HG03521 (cell line): ENCODE measurements around the gene SIRT7.
A peak's percentile ranks its signal among the peaks of the same experiment; 100 is the strongest.

Experiments
- ATAC-seq: cut with Tn5 transposase; IDR thresholded peaks from one replicate; pipeline ENCODE4 v1.9.1; 2021; ENCODE audit warnings: mild to moderate bottlenecking, moderate library complexity; ENCODE audit not compliant: unreplicated experiment

The SIRT7 gene

DNA sequence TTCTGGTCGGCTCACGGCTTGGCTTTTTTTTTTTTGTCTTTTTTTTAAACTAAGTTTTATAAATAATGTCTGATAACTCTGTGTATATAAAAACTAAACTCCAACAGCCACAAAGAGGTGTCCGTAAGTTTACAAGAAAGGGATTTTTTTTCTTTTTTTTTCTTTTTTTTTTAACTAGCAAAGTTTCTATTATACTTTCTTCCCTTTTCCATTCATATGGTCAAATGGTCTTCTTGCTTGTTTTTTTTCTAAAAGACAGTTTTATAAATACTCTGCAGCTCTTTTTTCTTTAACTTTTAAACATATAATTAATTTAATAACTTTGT is 3.5 kb upstream of the SIRT7 start:
- no peak for ATAC-seq

DNA sequence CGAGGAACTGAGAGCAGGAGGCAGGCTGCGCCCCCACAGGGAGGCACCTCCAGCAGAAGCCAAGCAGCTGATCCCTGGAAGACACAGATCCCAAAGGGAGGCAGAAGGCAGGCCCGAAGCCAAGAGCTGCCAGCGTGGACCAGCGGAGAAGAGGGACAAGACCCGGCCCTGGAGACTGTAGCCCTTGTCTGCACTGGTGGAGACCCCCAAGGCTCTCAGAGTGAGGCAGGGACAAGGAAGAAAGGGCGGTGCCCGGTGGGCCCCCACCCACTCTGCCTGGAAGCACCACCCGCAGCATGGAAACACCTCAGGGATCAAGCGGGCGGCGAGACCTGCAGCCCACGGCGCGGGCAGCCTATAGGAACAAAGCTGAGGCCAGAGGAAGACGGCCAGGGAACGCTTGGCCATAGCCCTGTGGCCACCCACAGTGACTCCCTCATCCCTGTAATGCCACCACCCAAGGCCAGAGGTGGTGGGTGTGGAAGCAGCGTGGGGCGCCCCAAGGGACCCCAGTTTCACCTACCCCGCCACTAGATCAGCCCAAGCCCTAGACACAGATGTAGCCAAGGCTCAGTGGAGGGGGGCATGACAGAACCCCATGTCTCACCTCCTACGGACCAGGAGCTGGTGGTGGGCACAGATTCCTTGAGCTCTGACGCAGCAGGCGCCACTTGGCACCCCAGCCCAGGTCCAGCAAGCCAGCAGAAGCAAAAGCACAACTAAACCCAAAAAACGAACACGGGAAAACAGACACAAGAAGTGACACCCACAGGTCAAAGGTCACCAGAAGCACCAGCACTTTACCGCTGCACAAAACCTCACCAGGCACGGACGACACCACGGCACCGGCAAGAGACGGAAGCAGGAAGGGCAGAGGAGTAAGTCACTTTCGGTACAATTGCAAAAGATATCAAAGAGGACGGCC is 2.9 kb upstream of the SIRT7 start:
- no peak for ATAC-seq

- ATAC-seq: no peak
Observed at GRCh38 chr17:81918832-81919545, 1.0 kb upstream of the SIRT7 start.

DNA sequence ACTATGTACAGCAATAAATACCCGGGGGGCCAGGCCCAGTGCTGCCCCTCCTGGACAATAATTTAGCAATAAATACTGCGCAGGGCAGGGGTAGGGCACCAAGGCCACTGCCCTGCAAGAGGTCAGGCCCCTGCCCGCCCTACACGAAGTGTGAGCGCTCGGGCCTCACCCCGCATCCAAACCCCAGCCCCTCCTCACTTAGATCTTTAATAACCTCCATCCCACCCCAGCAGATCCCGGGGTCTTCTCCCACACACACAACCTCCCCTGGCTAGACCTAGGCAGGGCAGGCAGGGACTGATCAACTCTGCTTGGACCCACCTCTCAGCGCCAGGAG is 325 bp upstream of the SIRT7 start:
- peak; percentile 6 for ATAC-seq

DNA sequence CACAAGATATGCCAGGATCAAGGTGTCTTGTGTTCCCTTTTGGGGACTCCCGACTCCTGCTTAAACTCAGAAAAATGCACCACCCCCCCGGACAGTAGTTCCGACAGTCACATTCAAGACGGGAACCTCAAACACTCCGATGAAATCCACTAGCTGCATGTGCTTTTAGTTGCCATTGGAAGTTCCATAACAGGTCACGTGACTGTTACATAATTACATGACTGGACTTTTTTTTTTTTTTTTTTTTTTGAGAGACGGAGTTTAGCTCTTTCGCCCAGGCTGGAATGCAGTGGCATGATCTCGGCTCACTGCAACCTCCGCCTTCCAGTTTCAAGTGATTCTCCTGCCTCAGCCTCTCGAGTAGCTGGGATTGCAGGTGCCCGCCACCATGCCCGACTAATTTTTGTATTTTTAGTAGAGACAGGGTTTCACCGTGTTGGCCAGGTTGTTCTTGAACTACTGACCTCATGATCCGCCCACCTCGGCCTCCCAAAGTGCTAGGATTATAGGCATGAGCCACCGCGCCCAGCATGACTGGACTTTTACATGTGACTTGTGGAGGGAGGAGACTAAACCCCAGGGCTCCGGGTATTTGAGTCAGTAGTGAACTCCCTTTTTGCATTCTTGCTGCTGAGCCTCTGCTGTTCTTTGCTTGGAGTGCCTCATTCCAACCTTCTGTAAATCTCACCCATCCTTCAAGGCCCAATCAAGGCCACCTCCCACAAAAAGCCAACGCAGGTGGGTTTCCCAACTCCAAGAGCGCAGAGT is 1.6 kb downstream of the SIRT7 start:
- no peak for ATAC-seq

DNA sequence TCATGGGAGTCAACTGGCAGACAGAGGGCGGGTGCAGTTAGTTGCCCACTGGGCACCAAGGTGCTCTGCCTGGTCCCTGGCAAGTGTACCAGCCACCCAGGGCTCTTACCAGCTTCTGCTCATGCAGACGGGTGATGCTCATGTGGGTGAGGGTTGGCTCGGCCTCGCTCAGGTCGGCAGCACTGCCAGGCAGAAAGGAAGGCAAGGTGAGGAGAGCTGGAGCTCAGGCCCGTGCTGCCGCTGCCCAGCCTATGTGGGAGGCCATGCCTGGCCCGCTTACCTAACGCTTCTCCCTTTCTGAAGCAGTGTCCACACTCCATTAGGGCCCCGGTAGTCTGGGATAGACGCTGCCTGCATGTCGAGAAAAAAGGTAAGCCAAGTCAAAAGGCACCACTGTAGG is 2.6 kb downstream of the SIRT7 start:
- no peak for ATAC-seq

DNA sequence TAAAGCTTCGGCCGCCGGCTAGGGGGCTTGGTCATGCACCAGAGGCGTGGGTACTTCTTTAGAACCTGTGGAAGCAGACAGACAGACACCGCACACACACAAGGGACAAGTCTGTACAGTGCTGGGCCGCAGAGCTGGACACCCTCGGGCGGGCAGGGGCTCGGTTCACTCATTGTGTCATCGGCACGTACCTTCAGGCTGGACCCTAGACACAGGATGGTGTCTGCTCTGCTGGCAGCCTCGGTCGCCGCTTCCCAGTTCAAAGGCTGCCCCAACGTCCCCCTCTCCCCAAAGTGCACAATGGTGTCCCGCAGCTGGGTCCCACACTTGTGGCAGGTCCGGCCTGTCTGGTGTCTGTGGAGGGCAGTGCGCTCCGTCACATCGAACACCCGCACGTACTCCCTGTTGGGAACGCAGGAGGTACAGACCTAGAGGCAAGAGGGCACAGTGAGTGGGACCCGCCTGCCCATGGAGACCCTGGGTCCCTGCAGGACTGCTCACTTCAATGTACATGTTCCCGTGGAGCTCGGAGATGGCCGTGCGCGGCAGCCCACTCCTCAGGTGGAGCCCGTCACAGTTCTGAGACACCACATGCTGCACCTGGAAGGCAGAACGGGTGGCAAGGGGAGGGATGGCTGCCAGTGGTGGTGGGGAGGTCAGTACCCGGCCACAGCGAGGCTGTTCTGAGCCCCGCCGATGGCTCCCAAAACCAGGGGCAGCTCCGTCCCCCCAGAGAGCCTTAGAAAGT is 3.7 kb downstream of the SIRT7 start:
- ATAC-seq: no peak

DNA sequence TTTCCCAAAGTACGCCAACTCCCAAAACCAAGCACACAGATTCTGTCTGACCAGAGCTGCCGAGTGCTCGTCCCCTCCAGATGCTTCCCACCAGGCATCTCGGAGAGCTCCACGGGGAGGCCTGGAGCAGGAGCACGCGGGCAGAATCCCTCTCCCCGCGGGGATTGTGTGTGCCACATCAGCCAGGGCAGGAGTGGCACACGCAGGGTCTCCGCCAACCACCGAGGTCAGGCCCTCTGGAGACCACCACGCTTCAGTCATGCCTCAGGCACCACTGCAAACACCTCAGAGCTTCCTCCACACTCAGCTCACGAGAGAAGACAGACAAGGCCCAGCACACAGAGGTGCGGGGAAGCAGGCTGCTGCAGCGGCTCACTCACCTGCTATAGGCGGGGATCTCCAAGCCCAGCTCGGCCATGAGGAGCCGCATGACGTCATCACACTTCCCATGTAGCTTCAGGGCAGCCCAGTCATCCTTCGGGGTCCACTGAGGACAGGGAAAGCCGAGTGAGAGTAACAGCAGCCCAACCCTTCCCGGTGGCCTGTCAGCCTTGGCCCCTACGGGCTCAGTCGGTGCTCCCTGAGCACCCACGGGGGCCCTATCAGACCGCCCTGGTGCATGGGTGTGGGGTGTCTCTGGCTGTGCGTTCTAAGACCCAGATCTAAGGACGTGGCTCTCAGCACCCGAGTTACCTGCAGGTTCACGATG is 4.4 kb downstream of the SIRT7 start:
- ATAC-seq: no peak

DNA sequence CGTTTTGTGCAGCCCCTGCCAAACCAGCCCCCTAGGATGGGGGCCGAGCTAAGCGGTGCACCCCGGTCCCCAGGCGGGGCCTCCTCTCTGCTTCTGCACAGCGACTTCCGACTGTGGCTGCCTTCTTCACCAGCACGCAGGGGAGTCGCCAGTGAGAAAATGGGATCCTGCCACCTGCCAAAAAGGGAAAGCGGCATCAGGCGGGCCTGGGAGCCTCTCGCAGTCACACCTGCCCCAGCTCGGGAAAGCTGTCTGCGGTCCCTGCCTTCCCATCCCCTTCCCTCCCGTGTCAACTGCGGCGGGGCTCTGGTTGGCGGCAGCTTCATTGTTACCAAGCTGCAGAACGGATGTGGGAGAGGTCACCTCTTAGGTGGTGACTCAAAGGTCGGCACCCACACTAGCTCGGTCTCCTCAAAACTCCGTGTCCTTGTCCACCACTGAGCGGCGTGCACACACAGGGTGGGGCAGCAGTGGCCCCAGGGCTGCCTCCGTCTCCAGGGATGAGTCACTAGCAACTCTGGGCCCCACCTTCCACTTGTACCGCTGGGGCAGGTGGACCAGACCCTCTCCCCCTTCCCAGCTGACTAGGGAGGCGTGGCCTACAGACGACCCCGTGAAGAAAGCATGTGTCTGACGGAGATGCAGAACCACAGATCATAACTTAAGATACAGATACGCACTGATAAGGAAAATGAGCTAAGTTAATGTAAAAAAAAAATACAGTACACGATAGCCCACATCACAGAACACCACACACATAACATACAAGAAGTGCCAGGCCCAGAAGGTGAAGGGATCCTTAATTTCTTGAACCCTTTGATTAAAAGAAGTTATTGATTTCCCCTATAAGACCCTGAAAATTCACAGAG is 5.3 kb downstream of the SIRT7 start:
- ATAC-seq: no peak

DNA sequence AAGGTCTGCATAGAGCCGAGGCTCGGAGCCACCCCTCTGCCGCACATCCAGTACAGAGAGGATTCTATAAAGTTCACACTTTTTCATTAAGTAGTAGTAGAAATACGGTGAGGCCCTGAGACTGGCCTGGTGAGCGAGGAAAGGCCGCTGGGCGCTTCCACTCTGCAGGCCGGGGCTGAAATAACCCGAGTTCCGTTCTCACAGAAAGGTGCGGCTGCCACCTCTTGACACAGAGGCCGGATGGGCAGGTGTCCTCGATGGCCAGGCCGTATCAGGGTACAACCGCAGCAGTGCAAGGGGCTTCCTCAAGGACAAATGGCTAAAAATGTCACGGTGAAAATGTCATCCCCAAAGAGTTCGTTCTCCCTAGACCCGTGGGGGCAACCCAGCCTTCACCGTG is 6.0 kb downstream of the SIRT7 start:
- ATAC-seq: no peak

DNA sequence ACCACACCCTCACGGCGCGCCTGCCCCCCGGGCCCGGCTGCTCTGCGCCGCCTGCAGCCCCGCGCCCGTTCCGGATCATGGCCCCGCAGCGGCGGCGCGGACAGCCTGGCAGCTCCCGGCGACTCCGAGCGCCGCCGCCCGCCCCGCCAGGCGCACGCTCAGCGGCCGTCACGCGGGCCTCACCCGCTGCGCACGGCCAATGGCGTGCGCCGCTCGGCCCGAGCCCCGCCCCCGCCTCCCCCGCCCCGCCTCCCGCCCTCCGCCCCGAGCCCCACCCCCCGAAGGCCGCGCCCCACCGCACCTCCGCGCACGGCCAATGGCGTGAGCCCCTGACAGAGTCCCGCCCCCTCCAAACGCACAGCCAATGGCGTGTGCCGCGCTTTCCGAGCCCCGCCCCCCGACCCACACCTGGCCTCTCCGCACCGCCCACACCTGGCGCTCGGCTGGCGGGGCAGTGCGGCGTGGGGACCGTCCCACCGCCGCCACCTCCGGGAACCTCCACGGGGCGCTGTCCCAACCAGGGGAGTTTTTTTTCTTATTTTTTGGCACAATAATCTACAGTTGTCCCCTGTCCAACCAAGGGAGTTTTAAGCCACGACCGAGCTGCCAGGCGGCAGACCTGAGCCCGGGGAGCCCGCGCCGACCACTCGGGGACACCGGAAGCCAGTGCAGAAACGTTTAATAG is 6.6 kb downstream of the SIRT7 start, which contains the start of gene PCYT2:
Gene PCYT2 (minus strand): TSS at position 123 of the 685 bp plus-strand sequence. CDS start 44 bp downstream, at position 79.
- ATAC-seq: peak; percentile 72

DNA sequence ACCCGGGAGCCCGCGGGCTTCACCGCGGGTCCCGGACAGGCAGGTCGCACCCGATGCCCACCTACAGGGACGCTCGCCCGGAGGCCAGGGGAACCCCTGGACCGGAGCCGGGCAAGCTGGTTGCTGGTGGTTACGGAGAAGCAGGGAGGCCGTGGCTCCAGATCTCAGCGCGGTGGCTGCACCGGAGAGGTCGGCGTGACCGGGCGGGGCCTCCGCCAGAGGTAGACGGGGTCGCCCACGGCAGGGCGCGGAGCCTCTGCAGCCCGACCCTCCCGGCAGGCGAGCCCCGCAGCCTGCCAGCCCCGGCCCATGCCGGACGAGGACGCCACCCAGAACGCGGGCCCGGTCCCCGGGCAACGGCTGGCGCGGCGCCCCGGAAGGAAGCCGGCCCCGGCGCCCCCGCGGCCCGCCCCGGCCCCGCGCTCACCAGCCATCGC is 7.1 kb downstream of the SIRT7 start:
- ATAC-seq: peak; percentile 34

- no peak for ATAC-seq
Observed at GRCh38 chr17:81909966-81910839, 7.8 kb downstream of the SIRT7 start.

GRCh38 chr17:81909231-81909630 is 8.7 kb downstream of the SIRT7 start:
- ATAC-seq: no peak

DNA sequence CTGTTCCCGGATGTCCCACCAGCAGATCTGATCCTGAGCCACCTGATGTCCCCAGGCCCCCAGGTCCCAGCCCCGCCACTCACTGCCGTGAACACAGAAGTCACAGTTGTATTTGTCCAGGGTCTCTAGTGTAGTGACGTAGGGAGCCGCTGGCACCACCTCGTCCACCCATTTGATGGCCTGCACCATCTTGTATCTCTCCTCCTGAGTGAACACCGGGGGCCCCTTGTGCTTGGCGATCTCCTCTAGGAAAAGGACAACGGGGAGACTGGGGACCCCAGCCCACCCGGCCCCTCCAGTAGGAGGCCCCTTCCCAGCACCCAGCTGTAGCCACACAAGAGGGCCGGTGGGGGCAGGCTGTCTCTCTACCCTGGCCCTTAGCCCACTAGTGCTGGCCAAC is 9.2 kb downstream of the SIRT7 start:
- ATAC-seq: no peak

- ATAC-seq: no peak
Observed at GRCh38 chr17:81907219-81908145, 10.5 kb downstream of the SIRT7 start.
